Esophagus muscularis mucosa (tissue), 3 donors: ENCODE data around the gene PDE6H.

Experiments
- POLR2A ChIP-seq: fragments of 450-650 bp; IDR thresholded peaks from one replicate; pipeline ENCODE4 v1.6.1; 2017; ENCODE audit warnings: antibody characterized with exemption, moderate library complexity, mild to moderate bottlenecking, low read depth
- POLR2AphosphoS5 ChIP-seq, 2 donors: sonication (generic); formaldehyde crosslinking; IDR thresholded peaks; one replicate each; pipeline ENCODE4 v1.6.1; 2017; ENCODE audit warnings: antibody characterized with exemption in 2 of 2
- TF ChIP-seq, protein P1 (sequence below), 3 experiments: fragments of 200-600 bp in 2 of 3; fragments of 450-650 bp in 1 of 3; sonication (generic) in 2 of 3; IDR thresholded peaks; one replicate each; pipeline ENCODE4 v1.5.1; 2017 to 2019; ENCODE audit warnings: antibody characterized with exemption in 3 of 3, mild to moderate bottlenecking in 2 of 3, moderate library complexity in 1 of 3

DNA sequence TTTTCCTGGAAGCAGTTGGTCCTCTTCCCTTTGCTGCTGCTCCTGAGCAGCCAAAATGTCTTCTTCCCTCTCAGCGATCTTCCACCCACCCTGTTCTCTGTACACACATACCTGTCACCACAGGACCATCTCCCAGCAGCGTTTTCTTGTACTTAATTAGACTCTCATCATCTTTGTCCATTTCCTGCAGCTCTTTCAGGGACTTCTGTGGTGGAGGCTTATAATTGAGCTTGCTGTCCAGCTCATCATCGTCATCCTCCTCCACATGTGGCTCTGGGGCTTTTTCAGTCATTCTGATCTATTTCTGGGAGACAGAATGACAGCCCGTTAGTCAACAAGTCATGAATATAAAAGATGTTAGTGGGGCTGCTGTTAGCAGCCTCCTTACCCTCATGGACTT is 22.4 kb upstream of the PDE6H start:
- TF ChIP-seq, protein P1, sequence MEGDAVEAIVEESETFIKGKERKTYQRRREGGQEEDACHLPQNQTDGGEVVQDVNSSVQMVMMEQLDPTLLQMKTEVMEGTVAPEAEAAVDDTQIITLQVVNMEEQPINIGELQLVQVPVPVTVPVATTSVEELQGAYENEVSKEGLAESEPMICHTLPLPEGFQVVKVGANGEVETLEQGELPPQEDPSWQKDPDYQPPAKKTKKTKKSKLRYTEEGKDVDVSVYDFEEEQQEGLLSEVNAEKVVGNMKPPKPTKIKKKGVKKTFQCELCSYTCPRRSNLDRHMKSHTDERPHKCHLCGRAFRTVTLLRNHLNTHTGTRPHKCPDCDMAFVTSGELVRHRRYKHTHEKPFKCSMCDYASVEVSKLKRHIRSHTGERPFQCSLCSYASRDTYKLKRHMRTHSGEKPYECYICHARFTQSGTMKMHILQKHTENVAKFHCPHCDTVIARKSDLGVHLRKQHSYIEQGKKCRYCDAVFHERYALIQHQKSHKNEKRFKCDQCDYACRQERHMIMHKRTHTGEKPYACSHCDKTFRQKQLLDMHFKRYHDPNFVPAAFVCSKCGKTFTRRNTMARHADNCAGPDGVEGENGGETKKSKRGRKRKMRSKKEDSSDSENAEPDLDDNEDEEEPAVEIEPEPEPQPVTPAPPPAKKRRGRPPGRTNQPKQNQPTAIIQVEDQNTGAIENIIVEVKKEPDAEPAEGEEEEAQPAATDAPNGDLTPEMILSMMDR (IDR thresholded peaks at IDR 0.05), result no peak
- no peak for TF ChIP-seq POLR2A
- no peak for TF ChIP-seq POLR2AphosphoS5 (IDR thresholded peaks at IDR 0.05)
